Measurements from ENCODE around the gene AHR. TPM values are rescaled to one million over a fixed set of nuclear protein-coding genes. Genes with fewer than 3 reads are reported as not detected.

Gene AHR
- total and polyA plus RNA-seq, 2 donors (not counting 3 experiments of a cell fraction or from before 2014, with no cell fraction given): 4.8 to 31.8 TPM

GRCh38 chr7:17253885-17254284 is 44.6 kb upstream of the AHR start:
- no TSS peak for BruUV-seq (replicated peaks)
- dilution Hi-C loops (cut with MboI; ENCODE audit: extremely low pct_ligation_motif_present, low sequenced_read_pairs) (no loop called here), intact Hi-C loops (cut with micrococcal nuclease) (no loop called here)
- Histone ChIP-seq H3K4me1 (ENCODE audit: control insufficient read depth, extremely low read depth, insufficient read depth, low read length) (no peaks in the 10 kb centered on the region), H3K27ac (ENCODE audit: insufficient read depth, low read depth, low read length) (no peak overlapping the region), H3K79me2 (ENCODE audit: control insufficient read depth, insufficient read depth, low read length) (no peaks in the 10 kb centered on the region), H3K4me2 (ENCODE audit: insufficient read depth, low read length) (no peak overlapping the region), H2AFZ (ENCODE audit: low read depth, low read length) (no peak overlapping the region), H3K36me3 (ENCODE audit: control insufficient read depth in 2 of 2, extremely low read depth in 1 of 2, insufficient read depth in 2 of 2, low read length in 2 of 2) (no peaks in the 10 kb centered on the region), H3K9ac (replicated peaks; ENCODE audit: extremely low read depth, insufficient read depth, low read length) (no peak overlapping the region), H3K9me1 (replicated peaks; ENCODE audit: control insufficient read depth, extremely low read depth, insufficient read depth, low read length) (no peaks in the 10 kb centered on the region), H3K27me3 (ENCODE audit: control insufficient read depth in 2 of 2, insufficient read depth in 2 of 2, low read length in 2 of 2) (no peaks in the 10 kb centered on the region), H4K20me1 (replicated peaks; ENCODE audit: control insufficient read depth, extremely low read depth, insufficient read depth, low read length) (no peaks in the 10 kb centered on the region), H3K9me3 (replicated peaks; ENCODE audit: control insufficient read depth, insufficient read depth, low read length) (no peaks in the 10 kb centered on the region), H3K4me3 (replicated peaks in 1 of 3; ENCODE audit: insufficient read depth in 1 of 3, low read depth in 1 of 3, low read length in 3 of 3) (no peak overlapping the region)
- DNase-seq (ENCODE audit: low read depth, low spot score) (no peak), FAIRE-seq (no peak)
- POLR2A ChIA-PET: no interaction called here
- CTCF ChIA-PET: no interaction called here
- TF ChIP-seq EZH2 (IDR thresholded peaks at IDR 0.05; ENCODE audit: borderline replicate concordance, low read depth, low read length, severe bottlenecking) (no peak), CTCF (IDR thresholded peaks at IDR 0.05; ENCODE audit: extremely low read depth in 1 of 2, insufficient read depth in 1 of 2, low read depth in 1 of 2, low read length in 2 of 2) (no peak), POLR2A (IDR thresholded peaks at IDR 0.05; ENCODE audit: low read depth, low read length) (no peak), FOS (IDR thresholded peaks at IDR 0.05; ENCODE audit: borderline replicate concordance, insufficient read depth, low read length) (no peak), GATA2 (IDR thresholded peaks at IDR 0.05; ENCODE audit: insufficient read depth, insufficient read length, low read depth, low read length) (no peak), MYC (IDR thresholded peaks at IDR 0.05; ENCODE audit: low read depth, low read length) (no peak), POLR2AphosphoS5 (IDR thresholded peaks at IDR 0.05; ENCODE audit: insufficient read depth, low read depth, low read length) (no peak), MAX (IDR thresholded peaks at IDR 0.05; ENCODE audit: insufficient read depth, insufficient read length) (no peak), JUN (IDR thresholded peaks at IDR 0.05; ENCODE audit: borderline replicate concordance, insufficient read depth, insufficient read length, low read depth) (no peak)

All from endothelial cell of umbilical vein (primary cell).